HuH-7 (cell line): ENCODE measurements around the gene CTCF.
"Not testable (repeated sequence)": the region's sequence is repeated elsewhere in the genome, so short reads cannot be mapped to it uniquely, and the experiment has no call there.

ENCODE experiments used
- DNase-seq: peaks from one replicate; pipeline ENCODE4 v3.0.0; 2011; ENCODE audit warnings: low spot score

The CTCF gene, protein sequence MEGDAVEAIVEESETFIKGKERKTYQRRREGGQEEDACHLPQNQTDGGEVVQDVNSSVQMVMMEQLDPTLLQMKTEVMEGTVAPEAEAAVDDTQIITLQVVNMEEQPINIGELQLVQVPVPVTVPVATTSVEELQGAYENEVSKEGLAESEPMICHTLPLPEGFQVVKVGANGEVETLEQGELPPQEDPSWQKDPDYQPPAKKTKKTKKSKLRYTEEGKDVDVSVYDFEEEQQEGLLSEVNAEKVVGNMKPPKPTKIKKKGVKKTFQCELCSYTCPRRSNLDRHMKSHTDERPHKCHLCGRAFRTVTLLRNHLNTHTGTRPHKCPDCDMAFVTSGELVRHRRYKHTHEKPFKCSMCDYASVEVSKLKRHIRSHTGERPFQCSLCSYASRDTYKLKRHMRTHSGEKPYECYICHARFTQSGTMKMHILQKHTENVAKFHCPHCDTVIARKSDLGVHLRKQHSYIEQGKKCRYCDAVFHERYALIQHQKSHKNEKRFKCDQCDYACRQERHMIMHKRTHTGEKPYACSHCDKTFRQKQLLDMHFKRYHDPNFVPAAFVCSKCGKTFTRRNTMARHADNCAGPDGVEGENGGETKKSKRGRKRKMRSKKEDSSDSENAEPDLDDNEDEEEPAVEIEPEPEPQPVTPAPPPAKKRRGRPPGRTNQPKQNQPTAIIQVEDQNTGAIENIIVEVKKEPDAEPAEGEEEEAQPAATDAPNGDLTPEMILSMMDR

GRCh38 chr16:67562526-67562917 lies at the start of gene CTCF:
Gene CTCF (plus strand): TSS chr16:67562526. CDS start chr16:67610833, 48,307 bp downstream.
- peak; percentile 82 for DNase-seq

- not testable (repeated sequence) for DNase-seq
These were observed 48.4 kb upstream of the CTCF start for GRCh38 chr16:67513892-67514291.

DNA sequence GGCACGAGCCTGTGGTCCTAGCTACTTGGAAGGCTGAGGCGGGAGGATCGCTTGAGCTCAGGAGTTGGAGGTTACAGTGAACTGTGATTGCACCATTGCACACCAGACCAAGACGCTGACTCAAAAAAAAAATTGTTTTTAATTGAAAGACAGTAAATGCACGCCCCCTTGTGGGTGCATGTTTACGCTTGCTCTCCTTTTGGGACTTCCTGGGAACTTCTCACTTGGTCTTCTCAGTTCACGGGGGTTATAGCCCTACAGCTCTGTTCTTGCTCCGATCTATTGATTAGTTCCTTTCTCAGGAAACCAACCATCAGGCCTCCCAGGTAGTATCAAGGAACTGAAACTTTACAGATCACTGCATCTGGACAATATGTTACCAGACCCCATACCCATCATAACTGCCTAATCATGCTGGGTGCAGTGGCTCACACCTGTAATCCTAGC lies 47.9 kb upstream of the CTCF start:
- peak; percentile 57 for DNase-seq

GRCh38 chr16:67516296-67517154 lies 45.8 kb upstream of the CTCF start:
- DNase-seq, result no peak

DNA sequence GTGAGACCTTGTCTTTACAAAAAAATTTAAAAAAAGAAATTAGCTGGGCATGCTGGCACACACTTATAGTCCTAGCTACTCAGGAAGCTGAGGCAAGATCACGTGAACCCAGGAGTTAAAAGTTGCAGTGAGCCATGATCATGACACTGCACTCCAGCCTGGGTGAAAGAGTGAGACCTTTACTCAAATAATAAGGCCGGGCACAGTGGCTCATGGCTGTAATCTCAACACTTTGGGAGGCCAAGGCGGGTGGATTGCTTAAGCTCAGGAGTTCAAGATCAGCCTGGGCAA lies 45.2 kb upstream of the CTCF start:
- no peak for DNase-seq

DNA sequence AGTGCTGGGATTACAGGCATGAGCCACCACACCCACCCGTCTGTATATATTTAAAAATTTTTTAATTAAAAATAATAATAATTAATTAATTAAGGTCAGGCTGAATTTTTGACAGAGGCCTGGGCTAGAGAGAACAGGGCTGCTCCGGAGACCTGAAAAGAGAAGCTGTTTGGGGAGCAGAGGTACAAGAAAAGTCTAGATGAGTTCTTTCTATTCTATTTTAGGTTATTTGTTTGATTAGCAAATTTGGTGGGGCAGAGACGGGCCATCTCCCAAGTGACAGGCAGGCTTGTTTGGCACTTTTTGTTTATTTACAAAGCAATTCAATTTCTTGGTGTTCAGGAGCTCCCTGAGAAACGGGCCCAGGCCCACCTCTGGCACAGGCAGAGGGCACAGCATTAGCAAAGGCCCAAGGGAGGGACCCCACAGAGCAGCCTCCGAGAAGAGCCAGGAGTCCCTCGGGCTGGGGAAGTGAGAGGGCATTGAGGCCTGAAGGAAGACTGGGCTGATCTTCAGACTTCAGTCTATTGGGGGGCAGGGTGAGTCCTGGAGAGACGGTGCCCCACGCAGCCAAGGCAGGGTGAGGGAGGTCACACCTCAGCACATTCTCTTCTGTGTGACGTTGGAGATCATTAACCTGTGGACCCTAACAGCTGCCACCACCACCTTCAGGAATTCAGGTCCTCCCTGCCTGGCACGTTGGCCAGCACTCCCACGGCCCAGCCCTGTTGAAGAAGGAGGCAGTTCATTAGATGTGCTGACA lies 44.5 kb upstream of the CTCF start:
- DNase-seq, result no peak

DNA sequence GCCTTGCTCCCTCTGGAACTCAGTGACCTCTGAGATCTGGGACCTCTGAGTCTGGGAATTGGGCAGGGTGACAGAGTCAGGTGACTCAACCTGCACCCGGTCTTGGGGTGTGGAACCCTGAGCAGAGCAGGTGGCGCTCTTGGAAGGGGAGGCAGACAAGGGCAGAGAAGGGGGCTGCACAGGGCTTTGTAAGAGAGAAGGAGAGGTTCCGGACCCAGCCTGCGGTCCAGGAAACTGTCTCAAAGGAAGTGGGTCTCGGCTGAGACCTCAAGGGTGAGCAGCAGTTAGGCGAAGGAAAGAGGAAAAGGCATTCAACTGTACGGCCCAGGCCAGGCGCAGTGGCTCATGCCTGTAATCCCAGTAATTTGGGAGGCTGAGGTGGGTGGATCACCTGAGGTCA lies 43.6 kb upstream of the CTCF start:
- DNase-seq, result no peak

DNA sequence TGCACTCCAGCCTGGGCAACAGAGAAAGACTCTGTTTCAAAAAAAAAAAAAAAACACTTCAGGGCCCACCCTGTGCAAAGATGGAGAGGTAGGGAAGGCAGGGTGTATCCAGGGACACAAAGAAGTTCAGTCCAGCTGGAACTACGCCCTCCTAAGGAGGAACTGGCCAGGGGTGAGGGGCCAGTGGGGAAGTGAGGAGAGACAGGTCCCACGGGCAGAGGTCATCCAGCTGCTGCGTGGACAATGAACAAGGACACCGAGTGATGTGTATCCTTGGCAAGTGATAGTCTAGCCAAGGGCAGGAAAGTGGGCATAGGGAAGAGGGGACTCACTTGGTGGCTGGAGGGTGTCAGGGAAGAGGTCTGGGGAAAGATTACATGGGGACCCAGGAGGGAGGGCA lies 43.1 kb upstream of the CTCF start:
- DNase-seq, result no peak

GRCh38 chr16:67521095-67521804 lies 41.1 kb upstream of the CTCF start:
- peak; percentile 95 for DNase-seq

- DNase-seq, result no peak
These were observed 37.0 kb upstream of the CTCF start for GRCh38 chr16:67525176-67525860.

DNA sequence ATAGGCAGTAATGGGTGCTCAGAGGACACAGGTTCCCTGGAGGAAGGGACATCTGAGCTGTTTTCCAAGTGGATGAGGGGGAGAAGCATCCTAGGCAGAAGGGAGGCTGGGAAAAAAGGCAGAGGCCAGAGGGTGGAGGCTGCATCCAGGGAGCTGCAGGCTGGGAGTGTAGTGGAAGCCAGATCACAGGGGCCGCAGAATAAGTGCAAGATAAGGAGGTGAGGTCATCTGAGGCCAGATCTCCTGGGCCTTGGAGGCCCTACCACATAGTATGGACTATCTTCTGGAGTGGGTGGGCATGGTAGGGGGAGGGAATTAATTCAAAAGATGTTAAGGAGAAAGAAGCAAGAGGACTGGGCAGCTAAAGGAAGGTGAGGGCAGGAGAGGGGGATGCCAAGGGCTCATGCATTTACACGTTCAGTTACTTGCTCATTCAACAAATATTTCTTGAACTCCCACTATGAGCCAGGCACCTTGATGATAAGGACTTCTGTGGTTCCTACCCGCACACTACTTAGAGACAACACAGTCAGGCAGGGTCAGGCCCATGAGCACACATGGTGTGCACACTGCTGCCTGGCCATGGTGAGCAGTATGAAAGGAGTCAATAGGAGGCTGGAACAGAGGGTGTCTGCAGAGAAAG lies 36.1 kb upstream of the CTCF start:
- DNase-seq, result no peak

DNA sequence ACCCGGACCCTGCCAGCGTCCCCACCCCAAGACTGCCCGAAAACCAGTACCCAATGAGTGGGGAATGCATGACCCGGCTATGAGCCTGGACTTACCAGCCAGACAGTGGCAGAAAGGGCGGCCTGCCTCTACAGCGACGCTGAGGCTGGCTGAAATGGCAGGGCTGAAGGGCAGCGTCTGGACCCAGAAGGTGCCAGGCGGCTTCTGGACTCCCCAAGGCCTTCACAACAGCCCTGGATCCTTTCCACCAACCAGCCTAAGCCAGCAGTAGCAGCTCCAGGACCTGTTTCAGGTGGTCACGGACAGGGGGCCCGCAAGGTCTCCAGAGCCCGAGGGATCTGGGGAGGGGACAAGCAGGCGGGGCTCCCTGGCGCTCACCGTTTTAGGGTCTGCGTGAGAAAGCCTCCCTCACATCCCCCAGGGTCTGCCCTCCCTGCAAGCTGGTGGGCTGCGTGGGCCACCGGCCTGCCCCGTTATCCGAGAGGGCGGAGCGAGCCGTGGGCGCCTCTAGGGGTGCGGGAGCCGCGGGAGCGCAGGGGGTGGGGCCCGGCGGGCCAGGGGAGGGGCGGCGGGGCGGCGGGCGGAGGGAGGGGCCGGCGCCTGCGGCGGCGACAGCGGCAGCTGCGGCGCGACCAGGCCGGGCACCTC lies 34.0 kb upstream of the CTCF start, which contains the start of gene RIPOR1:
TSS of gene RIPOR1 (plus strand) at position 608 of the 648 bp plus-strand sequence. CDS start 9,618 bp downstream, outside the sequence.
- DNase-seq, result peak; percentile 90

DNA sequence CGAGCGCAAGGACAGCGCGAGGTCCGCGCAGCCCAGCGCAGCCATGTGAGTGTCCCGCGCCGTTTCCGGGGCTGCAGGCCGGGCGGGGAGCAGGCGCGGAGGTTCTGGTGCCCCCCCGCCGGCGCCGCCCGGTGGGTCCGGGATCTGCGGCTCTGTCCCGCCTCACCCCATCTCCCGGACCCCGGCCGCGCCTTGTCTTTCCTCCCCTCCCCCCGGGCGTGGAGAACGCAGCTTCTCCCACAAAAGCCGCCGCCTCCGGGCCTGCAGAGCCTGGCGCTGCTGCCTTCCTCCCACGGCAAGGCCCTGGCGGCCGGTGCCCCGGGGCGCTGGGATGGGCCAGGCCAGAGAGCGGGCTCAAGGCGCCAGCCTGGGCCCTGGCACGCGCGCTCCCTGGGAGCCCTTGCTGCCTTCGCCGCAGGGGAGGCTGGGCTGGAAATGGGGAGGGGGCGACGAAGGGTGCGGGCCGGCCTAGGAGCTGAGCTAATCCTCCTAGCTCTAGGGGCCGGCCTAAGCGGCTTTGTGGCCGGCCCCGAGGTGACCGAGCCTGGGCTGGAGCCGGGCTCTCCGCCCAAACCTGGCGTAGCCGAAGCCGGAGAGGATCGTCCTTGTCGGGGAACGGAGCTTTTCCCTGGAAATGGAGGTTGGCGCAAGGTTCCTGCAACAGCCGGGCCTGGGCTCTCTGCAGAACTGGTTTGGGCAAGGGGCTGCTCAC lies 33.3 kb upstream of the CTCF start:
- peak; percentile 58 for DNase-seq

GRCh38 chr16:67529582-67530012 lies 32.7 kb upstream of the CTCF start:
- DNase-seq, result peak; percentile 43

DNA sequence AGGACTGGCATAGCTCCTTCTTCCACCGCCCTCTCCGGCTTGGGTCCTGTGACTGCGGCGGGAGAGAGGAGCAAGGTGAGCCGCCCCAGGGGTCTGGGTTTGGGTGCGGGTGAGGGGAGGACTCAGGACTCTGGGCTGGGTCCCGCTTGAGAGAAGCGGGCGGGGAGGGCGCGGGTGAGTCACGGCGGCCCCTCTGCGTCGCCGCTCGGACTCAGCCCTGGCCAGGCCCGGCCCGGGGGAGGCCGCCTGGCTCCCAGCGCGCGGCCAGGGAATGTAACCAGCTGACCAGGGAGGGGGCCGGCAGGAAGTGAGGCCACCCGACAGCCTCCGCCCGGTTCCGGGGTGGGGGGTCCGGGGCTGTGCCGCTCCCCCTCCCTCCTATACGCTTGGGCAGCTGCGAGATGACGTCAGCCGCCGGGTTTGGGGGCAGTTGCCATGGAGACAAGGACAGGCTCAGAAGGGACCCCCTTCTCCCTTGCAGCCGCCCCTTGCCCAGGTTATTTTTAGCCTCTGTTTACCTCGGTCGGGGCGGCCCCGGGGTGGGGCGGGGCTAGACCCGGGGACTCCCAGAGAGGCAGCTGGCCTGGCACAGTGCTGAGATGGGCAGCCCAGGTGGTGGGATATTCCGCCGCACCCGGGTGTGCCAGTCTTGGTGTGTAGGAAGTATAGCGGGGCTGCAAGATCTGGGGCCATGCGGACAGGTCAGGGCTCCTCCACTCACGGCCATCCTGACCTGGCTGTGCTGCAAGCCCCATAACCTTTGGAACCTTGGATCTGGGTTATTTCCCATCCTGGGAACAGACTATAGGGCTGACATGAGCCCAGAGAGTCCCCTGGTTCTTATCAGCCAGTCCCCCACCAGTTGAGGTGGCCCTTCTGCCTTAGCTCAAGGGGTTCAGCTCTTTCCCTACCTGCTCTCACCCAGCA lies 32.0 kb upstream of the CTCF start:
- DNase-seq, result peak; percentile 58

- DNase-seq, result no peak
These were observed 31.1 kb upstream of the CTCF start for GRCh38 chr16:67531247-67531646.

GRCh38 chr16:67533024-67533560 lies 29.2 kb upstream of the CTCF start:
- DNase-seq, result no peak
